Epithelial cell of proximal tubule (primary cell): ENCODE results near the gene GPR135. TPM values are rescaled to one million over a fixed set of nuclear protein-coding genes. Genes with fewer than 3 reads are reported as not detected.

Source experiments
- DNase-seq: peaks from one replicate; pipeline ENCODE4 v3.0.0-alpha.2; 2011; ENCODE audit warnings: low read depth
- H3K4me3 ChIP-seq: 2 replicates; pipeline ENCODE4 v1.5.1; 2011; ENCODE audit warnings: low read depth, mild to moderate bottlenecking, low read length
- total RNA-seq: library from RNA; depleted of rRNA; stranded (reverse); fragments of >200 nt; gene quantifications from 2 replicates; pipeline ENCODE4 v1.2.3, GENCODE V29; 2015
- TF ChIP-seq, protein P1 (sequence below): conservative IDR thresholded peaks from 2 replicates; pipeline ENCODE4 v1.5.1; 2012; ENCODE audit warnings: low read depth, mild to moderate bottlenecking, low read length

GPR135 gene
- total RNA-seq, 1 donor from 2014 or later = 1.3 TPM

DNA sequence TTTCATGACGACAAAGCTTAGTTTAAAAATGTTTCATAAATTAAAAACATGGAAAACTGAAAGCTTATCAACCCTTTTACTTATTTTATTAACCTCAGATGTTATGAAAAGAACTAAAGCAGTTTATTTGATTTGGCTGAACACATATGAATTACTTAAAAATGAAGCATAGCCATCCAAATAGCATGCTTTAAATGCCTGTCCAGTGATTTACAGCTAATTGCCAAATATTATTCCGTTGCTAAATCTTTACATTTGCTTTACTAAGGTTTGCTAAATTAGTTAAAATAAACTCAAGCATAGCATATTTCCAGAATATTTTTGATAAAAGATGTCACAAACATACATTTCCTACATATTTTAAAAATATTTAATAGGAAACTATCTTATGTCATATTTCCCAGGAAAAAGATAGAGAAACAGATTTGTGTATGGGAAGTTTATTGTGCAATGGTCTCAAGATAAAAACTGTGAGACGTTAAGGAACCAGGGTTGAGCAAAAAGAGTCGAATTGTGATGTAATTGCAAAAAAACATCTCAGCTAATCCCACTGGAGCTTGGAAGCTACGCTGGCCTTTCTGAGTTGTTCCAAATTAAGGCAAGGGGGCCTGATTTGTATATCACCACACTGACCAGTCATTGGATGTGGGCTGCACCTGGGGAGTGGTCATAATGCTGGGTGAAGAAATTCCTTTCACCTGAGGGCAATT lies 25.8 kb downstream of the GPR135 start:
- no peak overlapping the region for H3K4me3 ChIP-seq
- TF ChIP-seq, protein P1, sequence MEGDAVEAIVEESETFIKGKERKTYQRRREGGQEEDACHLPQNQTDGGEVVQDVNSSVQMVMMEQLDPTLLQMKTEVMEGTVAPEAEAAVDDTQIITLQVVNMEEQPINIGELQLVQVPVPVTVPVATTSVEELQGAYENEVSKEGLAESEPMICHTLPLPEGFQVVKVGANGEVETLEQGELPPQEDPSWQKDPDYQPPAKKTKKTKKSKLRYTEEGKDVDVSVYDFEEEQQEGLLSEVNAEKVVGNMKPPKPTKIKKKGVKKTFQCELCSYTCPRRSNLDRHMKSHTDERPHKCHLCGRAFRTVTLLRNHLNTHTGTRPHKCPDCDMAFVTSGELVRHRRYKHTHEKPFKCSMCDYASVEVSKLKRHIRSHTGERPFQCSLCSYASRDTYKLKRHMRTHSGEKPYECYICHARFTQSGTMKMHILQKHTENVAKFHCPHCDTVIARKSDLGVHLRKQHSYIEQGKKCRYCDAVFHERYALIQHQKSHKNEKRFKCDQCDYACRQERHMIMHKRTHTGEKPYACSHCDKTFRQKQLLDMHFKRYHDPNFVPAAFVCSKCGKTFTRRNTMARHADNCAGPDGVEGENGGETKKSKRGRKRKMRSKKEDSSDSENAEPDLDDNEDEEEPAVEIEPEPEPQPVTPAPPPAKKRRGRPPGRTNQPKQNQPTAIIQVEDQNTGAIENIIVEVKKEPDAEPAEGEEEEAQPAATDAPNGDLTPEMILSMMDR = no peak
- DNase-seq = no peak

DNA sequence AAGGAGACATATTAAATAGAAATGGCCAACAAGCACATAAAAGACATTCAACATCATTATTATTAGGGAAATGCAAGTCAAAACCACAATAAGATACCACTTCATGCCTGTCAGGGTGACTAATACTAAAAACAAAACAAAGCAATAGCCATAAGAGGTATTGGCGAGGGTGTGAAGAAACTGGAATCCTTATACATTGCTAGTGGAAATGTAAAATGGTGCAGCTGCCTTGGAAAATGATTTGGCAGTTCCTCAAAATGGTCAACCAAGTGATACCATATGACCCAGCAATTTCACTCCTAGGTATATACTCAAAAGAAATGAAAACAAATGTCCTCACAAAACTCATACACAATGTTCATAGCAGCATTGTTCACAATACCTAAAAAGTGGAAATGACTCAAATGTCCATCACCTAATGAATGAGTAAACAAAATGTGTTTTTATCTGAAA lies 27.0 kb downstream of the GPR135 start:
- TF ChIP-seq, protein P1 = no peak
- DNase-seq = no peak
- no peak overlapping the region for H3K4me3 ChIP-seq

DNA sequence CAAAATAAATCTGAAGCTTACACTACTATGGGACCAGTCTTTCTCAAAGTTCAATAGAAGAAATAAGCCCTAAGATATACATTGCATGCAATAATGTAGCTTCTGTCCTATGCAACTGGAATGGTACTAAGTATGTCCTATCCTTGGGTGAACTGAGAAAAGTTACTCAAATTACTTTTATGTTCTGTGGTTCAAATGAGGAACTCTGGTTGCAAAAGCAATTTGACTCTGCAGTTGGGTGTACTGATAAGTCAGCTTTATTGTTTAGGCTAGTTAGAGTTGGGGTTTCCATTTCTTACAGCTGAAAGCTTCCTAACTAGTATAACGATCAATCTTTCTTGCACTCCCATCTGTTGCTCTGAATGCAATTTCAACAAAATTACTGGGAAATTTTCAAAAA lies 29.2 kb downstream of the GPR135 start:
- TF ChIP-seq, protein P1 = no peak
- DNase-seq = no peak
- H3K4me3 ChIP-seq = no peak overlapping the region

DNA sequence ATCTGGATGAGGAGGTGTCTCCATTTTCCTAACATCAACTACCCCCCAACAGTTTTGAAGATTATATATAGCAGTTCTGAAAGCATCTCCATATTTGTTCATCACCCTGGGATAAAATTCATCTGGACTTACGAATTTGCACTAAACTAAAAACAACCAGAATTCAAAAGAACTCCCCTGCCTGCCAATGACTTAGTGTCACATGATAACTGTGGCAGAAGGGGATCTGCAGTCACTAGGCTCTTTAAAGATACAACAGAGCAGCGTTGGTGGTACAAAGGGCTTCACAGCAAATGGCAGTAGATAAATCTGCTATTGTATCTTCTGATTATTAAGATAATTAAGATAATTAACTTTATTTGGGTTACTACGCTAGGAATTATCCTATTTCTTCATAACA lies 30.1 kb downstream of the GPR135 start:
- TF ChIP-seq, protein P1 = no peak

DNA sequence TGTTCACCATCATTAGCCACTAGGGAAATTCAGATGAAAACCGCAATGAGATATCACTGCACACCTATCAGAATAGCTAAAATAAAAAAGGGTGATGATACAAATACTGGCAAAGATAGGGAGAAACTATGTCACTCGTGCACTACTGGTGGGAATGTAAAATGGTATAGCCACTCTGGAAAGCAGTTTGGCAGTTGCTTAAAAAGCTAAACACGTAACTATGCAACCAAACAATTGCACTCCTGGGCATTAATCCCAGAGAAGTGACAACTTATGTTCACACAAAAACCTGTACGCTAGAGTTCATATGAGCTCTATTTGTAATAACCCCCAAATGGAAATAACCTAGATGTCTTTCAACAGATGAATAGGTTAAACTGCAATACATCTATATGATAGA lies 35.4 kb downstream of the GPR135 start:
- no peak overlapping the region for H3K4me3 ChIP-seq
- TF ChIP-seq, protein P1 = no peak
- DNase-seq = no peak

More for the DNA sequence above, 30.1 kb downstream of the GPR135 start:
- DNase-seq = no peak
- no peak overlapping the region for H3K4me3 ChIP-seq

DNA sequence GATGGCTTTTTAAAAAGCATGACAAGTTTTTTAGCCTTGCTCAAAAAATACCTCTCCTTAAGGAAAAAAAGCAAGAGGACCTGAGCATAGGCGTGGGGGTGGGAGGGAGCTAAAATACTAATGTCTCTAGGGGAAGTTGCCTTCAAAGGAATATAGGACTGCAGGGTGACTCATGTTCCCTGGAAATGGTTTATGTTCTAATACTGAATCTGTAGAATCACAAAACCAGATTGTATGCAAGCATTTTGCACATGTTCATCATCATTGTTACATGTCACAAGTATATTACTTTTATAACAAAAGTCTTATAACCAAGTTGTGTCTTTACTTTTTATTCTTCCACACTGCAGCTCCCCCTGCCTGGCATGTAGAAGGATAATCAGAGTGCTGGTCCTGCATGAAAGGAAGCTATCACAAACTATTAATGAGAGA lies 36.6 kb downstream of the GPR135 start:
- H3K4me3 ChIP-seq = no peak overlapping the region
- TF ChIP-seq, protein P1 = peak; percentile 35
- no peak for DNase-seq
